HepG2 (cell line): ENCODE measurements around the gene CRISPLD2. TPM values are rescaled to one million over a fixed set of nuclear protein-coding genes. Genes with fewer than 3 reads are reported as not detected.
A peak's percentile ranks its signal among the peaks of the same experiment; 100 is the strongest.

Source experiments
- ADNP ChIP-seq: sonication (generic); formaldehyde crosslinking; IDR thresholded peaks from 2 replicates; pipeline ENCODE4 v1.4.0; 2020; ENCODE audit warnings: missing genetic modification reagents
- ARHGAP35 ChIP-seq: sonication (generic); formaldehyde crosslinking; IDR thresholded peaks from 2 replicates; pipeline ENCODE4 v1.9.0; 2022; ENCODE audit warnings: mild to moderate bottlenecking, inconsistent platforms, moderate library complexity, missing genetic modification reagents, borderline replicate concordance
- CAMTA2 ChIP-seq: sonication (generic); formaldehyde crosslinking; IDR thresholded peaks from 2 replicates; pipeline ENCODE4 v1.4.0; 2020; ENCODE audit warnings: mild to moderate bottlenecking, missing genetic modification reagents, borderline replicate concordance
- CBX1 ChIP-seq: IDR thresholded peaks from one replicate; pipeline ENCODE4 v1.6.1; 2016; ENCODE audit warnings: antibody characterized with exemption, low read depth
- ESRRA ChIP-seq: sonication (generic); formaldehyde crosslinking; IDR thresholded peaks from 2 replicates; pipeline ENCODE4 v1.5.1; 2020; ENCODE audit warnings: mild to moderate bottlenecking, low read depth, missing genetic modification reagents
- HMGXB3 ChIP-seq: sonication (generic); formaldehyde crosslinking; IDR thresholded peaks from 2 replicates; pipeline ENCODE4 v1.4.0; 2020; ENCODE audit warnings: missing genetic modification reagents, borderline replicate concordance
- IKZF4 ChIP-seq: sonication (generic); formaldehyde crosslinking; IDR thresholded peaks from 2 replicates; pipeline ENCODE4 v1.5.1; 2020; ENCODE audit warnings: borderline replicate concordance, mild to moderate bottlenecking, low read depth, missing genetic modification reagents; ENCODE audit errors: not compliant biosample characterization
- MXI1 ChIP-seq: IDR thresholded peaks from 3 replicates; pipeline ENCODE4 v1.6.1; 2012; ENCODE audit warnings: low read depth, low read length, inconsistent platforms, borderline replicate concordance
- NFKB2 ChIP-seq: sonication (generic); formaldehyde crosslinking; IDR thresholded peaks from 2 replicates; pipeline ENCODE4 v1.4.0; 2020; ENCODE audit warnings: missing genetic modification reagents, borderline replicate concordance
- NPAS2 ChIP-seq: sonication (generic); formaldehyde crosslinking; IDR thresholded peaks from 2 replicates; pipeline ENCODE4 v1.8.0; 2022; ENCODE audit warnings: mild to moderate bottlenecking, missing genetic modification reagents, borderline replicate concordance
- NR0B2 ChIP-seq: sonication (generic); formaldehyde crosslinking; IDR thresholded peaks from 2 replicates; pipeline ENCODE4 v1.4.0; 2020; ENCODE audit warnings: mild to moderate bottlenecking, missing genetic modification reagents
- TSC22D2 ChIP-seq: sonication (generic); formaldehyde crosslinking; IDR thresholded peaks from 2 replicates; pipeline ENCODE4 v1.5.1; 2020; ENCODE audit warnings: missing genetic modification reagents, mild to moderate bottlenecking, borderline replicate concordance
- ZFP1 ChIP-seq: IDR thresholded peaks from 2 replicates; pipeline ENCODE4 v1.6.1; 2016
- ZFP82 ChIP-seq: sonication (generic); formaldehyde crosslinking; IDR thresholded peaks from 2 replicates; pipeline ENCODE4 v1.5.1; 2020; ENCODE audit warnings: mild to moderate bottlenecking, missing genetic modification reagents, borderline replicate concordance
- ZNF281 ChIP-seq: sonication (generic); formaldehyde crosslinking; IDR thresholded peaks from 2 replicates; pipeline ENCODE4 v1.4.0; 2020; ENCODE audit warnings: missing genetic modification reagents, borderline replicate concordance
- ZNF317 ChIP-seq: sonication (generic); formaldehyde crosslinking; IDR thresholded peaks from 2 replicates; pipeline ENCODE4 v1.5.0; 2020; ENCODE audit warnings: mild to moderate bottlenecking, missing genetic modification reagents
- ZNF451 ChIP-seq: sonication (generic); formaldehyde crosslinking; IDR thresholded peaks from 2 replicates; pipeline ENCODE4 v1.5.0; 2020; ENCODE audit warnings: mild to moderate bottlenecking, missing genetic modification reagents
- ZNF597 ChIP-seq: sonication (generic); formaldehyde crosslinking; IDR thresholded peaks from 2 replicates; pipeline ENCODE4 v1.5.0; 2020; ENCODE audit warnings: missing genetic modification reagents
- ZNF737 ChIP-seq: sonication (generic); formaldehyde crosslinking; IDR thresholded peaks from 2 replicates; pipeline ENCODE4 v1.5.0; 2020; ENCODE audit warnings: missing genetic modification reagents, mild to moderate bottlenecking, borderline replicate concordance
- ZSCAN9 ChIP-seq: IDR thresholded peaks from 2 replicates; pipeline ENCODE4 v1.6.1; 2016; ENCODE audit warnings: borderline replicate concordance
- polyA plus RNA-seq, 8 experiments: library from polyadenylated mRNA; depleted of rRNA in 3 of 8; stranded (reverse) in 7 of 8; unstranded in 1 of 8; fragments of >200 nt; fragmentation: Illumina TruSeq in 4 of 8; extraction: Trizol in 4 of 8; gene quantifications; 2 replicates each; pipeline versions ENCODE4 v1.2.1 to v1.2.3, GENCODE V29; 2011 to 2016; ENCODE audit warnings: low read depth in 4 of 8, missing spikeins in 1 of 8, mixed read lengths in 1 of 8; ENCODE audit not compliant: insufficient read depth in 1 of 8
- total RNA-seq, 5 experiments: library from RNA; depleted of rRNA; stranded (reverse); fragments of >200 nt; fragmentation: Illumina TruSeq; extraction: Trizol; gene quantifications; 2 replicates each; pipeline ENCODE4 v1.2.3, GENCODE V29; 2016; ENCODE audit warnings: low read depth in 1 of 5

CRISPLD2 gene
- total and polyA plus RNA-seq, 2 of the 13 experiments (the other 11 are each of a cell fraction or from before 2014, with no cell fraction given), result 0.04 to 0.31 TPM

- 0 out of 2 replicates have a peak, but pooled peaks have one; percentile 57 for TF ChIP-seq CAMTA2
- TF ChIP-seq ZFP82 (CRISPR knock-in tag), result no peak
- TF ChIP-seq ZNF597, result no peak
- peak; percentile 79 for TF ChIP-seq ARHGAP35 (CRISPR knock-in tag)
- TF ChIP-seq CBX1, result no peak
- peak; percentile 18 for TF ChIP-seq NFKB2 (CRISPR knock-in tag)
- TF ChIP-seq IKZF4, result peak; percentile 34
- TF ChIP-seq ZNF281 (CRISPR knock-in tag), result peak; percentile 29; the same call in 1 of the 2 replicates
- no peak for TF ChIP-seq ZSCAN9
- TF ChIP-seq ZNF451 (CRISPR knock-in tag), result 0 out of 2 replicates have a peak, but pooled peaks have one; percentile 17
- 0 out of 2 replicates have a peak, but pooled peaks have one; percentile 38 for TF ChIP-seq ZNF317 (CRISPR knock-in tag)
- no peak for TF ChIP-seq ADNP (CRISPR knock-in tag)
- 0 out of 2 replicates have a peak, but pooled peaks have one; percentile 16 for TF ChIP-seq ZFP1 (CRISPR knock-in tag)
- no peak for TF ChIP-seq NPAS2 (CRISPR knock-in tag)
- TF ChIP-seq HMGXB3 (CRISPR knock-in tag), result no peak
- TF ChIP-seq ZNF737 (CRISPR knock-in tag), result peak; percentile 75
- TF ChIP-seq MXI1, result no peak
- no peak for TF ChIP-seq TSC22D2 (CRISPR knock-in tag)
- TF ChIP-seq ESRRA (CRISPR knock-in tag), result peak; percentile 70
- peak; percentile 81 for TF ChIP-seq NR0B2 (CRISPR knock-in tag)
Measured at GRCh38 chr16:84924331-84925091, 104.7 kb downstream of the CRISPLD2 start (continued).
